ENCODE measurements around the gene PDE7B.

Gene PDE7B

DNA sequence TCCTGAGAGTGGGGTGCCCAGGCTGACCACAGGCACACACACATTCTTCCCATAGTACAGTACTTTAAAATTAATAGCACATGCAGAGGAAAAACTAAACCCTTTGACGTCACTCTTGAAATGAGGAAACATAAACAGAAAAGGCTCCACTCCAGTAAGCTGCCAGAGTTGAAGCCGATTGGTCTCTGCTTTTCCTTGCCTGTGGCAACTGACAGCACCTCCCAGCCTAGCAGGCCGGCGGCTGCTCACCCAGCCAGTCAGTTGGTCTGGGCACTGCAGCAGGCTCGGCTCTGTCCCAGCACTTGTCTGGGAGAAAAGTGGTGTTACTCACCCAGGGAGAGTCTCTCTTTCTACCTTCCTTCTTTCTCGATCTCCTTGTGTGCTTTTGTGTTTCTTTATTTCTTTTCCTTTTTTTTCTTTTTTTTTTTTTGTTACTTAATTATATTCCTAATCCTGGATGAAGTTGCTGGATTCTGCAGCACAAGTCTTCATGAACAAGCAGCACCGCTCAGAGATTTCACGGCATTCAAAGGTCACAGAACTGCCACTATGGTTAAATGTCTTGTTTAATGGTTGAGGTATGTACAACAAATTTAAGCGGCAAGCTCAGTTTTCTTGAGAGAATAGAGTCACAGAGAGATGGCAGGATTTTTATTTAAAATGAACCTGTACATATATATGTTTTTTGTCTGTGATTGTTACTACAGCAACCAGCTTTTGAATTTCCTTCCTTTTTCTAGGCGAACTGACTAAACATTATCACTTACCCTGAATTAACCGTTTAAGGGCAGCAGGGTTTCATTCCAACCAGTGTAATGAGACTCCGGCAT lies at the start of gene PDE7B:
PDE7B (plus strand) TSS at position 260 of the 830 bp plus-strand sequence.
- DNase-seq (ENCODE audit: low read depth): no peak

- DNase-seq (ENCODE audit: low read depth): no peak
Measured at GRCh38 chr6:135801755-135802465, 49.6 kb upstream of the PDE7B start.

- no peak for DNase-seq (ENCODE audit: low read depth)
Measured at GRCh38 chr6:135810486-135810885, 41.0 kb upstream of the PDE7B start.

GRCh38 chr6:135811170-135811569 lies 40.3 kb upstream of the PDE7B start:
- DNase-seq (ENCODE audit: low read depth): no peak

DNA sequence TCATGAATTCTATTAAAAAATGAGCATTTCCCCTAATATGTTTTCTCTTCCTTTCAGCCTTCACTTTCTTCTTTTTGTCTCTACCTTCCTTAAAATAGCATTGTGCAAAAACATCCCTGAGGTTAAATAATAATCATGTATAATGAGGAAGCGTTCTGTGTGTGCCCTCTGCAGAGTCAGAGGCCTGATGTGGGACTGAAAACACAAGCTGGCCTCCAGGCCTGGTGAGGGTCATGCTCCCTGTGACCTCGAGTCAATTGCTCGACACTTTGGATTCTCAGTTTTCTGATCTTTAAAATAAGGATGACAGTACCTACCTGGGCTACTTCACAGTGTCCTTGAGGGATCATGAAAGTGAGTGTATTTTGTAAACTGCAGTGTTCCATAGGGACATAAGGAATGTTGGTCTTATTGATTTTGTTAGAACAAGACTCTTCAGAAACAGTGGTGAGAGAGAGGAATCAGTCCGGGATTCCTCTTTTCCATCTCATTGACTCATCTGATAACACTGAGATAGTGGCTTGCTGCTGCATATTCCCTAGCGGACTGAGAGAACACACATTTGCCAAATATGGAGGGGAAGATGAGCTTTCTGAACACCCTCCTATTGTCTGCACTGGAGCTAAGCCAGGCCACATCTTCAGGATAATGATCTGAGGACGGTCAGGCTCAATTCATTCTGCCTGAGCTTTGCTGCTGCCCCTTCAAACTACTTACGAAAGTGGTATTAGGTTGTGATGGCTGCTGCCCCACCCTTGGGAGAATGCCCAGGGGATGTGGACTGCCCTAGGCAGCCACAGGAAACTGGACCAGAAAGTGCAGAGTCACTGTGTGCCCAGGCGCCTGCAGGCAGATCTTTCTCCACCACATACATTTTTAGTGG lies 39.6 kb upstream of the PDE7B start:
- DNase-seq (ENCODE audit: low read depth): no peak

GRCh38 chr6:135813401-135813800 lies 38.1 kb upstream of the PDE7B start:
- DNase-seq (ENCODE audit: low read depth): no peak

- DNase-seq (ENCODE audit: low read depth): no peak
Measured at GRCh38 chr6:135814043-135814442, 37.5 kb upstream of the PDE7B start.

DNA sequence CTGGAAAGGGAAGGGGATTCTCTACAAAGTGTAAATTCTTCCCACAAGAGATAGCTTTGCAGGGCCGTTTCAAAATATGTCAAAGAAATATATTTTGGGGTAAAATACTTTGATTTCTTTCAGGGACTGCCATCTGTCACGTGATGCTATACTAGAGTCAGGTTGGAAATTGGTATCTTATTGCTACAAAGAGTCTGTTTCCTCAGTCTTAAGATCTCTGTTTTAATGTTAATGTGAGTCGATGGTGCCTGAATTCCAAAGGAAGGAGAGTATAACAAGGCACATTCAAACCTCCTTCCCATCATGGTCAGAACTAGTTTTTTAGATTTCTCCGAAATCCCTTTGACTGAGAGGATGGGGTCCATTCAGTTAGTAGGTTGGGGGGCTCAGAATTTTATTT lies 36.3 kb upstream of the PDE7B start:
- no peak for DNase-seq (ENCODE audit: low read depth)

DNA sequence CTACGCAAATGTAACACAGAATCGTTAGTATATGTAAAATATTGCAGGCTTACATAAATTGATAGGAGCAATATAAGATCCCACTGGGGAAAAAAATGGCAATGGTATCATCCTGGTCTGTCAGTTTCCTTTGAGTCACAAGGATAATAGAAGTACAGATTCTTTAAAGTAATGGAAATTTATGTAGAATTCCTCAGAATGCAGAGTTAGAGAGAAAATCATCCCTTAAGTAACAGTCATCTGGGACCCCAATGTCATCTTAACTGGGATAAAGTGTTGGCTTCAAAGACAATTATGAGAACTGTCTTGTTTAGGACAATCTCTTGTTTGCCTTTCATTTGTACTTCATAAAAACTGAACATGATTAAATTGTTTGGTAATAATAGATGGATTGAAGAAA lies 34.5 kb upstream of the PDE7B start:
- no peak for DNase-seq (ENCODE audit: low read depth)

DNA sequence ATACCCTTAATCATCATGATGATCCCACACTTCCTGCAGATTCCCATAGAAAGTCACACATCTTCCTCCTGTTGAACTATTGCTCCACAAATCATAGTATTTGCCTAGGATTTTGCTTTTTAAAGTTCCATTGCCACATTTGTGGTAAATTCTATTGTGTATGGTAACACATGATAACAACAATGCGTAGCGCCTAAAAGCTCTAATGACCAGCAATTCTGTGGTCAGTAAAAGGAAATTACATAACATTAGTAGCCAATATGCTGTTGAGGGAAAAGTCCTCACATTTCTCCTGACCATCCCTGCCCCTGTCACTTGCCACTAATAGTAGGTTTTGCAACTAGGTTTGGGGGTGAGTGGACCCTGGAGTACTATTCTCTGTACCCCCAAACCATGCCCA lies 31.8 kb upstream of the PDE7B start:
- DNase-seq (ENCODE audit: low read depth): no peak

- no peak for DNase-seq (ENCODE audit: low read depth)
Measured at GRCh38 chr6:135820340-135820739, 31.2 kb upstream of the PDE7B start.

DNA sequence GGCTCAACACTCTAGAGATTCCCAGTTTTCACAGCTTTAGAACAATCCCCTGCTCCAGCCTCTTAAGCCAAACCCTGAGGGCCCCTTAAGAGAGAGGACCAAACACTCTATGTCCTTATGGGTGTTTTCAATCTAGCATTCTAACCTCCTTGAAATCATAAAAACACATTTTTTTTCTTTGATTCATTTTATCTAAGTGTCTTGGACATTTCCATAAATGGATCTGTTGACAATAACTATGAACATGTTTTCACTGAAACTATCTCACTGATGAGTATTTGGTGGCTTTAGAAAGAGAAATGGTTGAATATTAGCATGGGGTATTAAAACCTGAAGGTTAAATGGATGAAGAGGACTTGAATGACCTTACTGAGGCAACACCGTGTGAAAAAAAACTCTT lies 27.6 kb upstream of the PDE7B start:
- DNase-seq (ENCODE audit: low read depth): no peak

GRCh38 chr6:135826236-135826804 lies 25.2 kb upstream of the PDE7B start:
- DNase-seq (ENCODE audit: low read depth): no peak

GRCh38 chr6:135828021-135828420 lies 23.5 kb upstream of the PDE7B start:
- no peak for DNase-seq (ENCODE audit: low read depth)

DNA sequence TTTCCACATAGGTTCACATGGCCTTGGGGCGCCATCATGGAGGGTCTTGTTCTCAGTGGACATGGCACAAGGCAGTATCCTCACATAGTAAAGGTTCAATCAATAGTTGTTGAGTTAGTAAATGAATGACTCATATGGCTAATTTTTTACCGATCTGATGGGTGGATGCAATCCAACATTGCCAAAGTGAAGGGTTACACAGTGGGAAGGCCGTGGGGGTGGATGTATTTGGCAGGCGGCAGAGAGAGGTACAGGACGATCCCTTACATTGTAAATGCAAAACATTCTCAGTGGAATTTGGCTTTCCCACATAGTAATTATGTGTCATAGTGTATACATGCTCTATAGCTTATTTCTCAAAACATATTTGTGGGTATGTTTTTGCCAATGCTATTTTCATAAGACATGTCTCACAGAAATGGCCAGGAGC lies 21.0 kb upstream of the PDE7B start:
- no peak for DNase-seq (ENCODE audit: low read depth)

DNA sequence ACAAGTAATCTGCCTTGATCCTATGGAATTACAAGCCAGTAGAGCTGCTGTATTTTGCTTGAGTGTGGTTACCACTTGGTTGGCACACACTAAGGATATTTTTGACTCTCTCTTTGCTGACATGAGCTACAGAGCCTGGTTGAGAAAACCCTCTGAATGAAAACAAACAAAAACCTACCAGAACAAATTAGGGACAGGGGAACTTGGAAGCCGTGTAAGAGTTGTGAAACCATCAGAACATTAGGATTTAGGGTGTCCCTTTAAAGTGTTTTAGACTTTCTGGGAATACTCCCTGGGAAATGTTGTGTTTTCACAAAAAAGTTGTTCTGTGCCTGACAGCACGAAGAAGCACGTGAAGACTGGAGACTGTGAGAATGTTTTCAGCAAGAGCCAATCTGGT lies 20.5 kb upstream of the PDE7B start:
- DNase-seq (ENCODE audit: low read depth): no peak

- no peak for DNase-seq (ENCODE audit: low read depth)
Measured at GRCh38 chr6:135832166-135832565, 19.3 kb upstream of the PDE7B start.

- no peak for DNase-seq (ENCODE audit: low read depth)
Measured at GRCh38 chr6:135833771-135834170, 17.7 kb upstream of the PDE7B start.

DNA sequence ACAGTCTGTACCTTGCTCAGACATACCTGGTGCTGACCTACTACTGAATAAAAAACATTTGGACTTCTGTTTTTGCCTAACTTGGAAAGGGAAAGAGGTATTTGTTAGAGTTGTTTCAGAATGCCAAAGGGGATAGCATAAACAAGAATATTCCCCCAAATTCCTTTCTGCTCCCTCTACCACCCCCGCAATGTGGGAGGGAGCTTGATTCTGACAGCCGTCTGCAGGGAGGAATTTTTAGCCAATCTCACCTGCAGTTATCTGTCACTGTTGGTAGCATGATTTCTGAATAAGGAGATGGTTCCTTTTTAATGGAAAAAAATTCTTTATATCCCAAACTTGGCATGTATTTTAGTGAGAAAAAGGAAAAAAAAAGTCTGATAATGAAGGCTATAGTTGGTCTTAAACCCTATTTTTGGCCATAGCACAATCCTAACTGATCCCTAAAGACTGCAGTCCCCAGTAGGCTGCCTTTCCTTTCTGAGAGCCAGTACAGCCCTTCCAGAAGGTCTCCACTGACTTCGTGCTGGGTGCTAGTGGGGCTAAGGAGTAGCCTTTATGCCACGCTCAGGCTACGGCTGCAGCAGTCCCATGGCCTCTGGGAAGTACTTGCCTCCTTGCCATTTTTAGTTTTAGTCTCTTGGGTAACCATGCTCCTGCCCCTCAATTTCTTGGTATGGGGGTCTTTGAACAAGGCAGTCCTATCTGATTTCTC lies 13.6 kb upstream of the PDE7B start:
- no peak for DNase-seq (ENCODE audit: low read depth)

- no peak for DNase-seq (ENCODE audit: low read depth)
Measured at GRCh38 chr6:135839121-135839520, 12.4 kb upstream of the PDE7B start.

GRCh38 chr6:135842618-135843392 lies 8.7 kb upstream of the PDE7B start:
- DNase-seq (ENCODE audit: low read depth): no peak
